GM19099 (cell line): ENCODE results near the gene PCDH7.

Source experiments
- POLR2A ChIP-seq: IDR thresholded peaks from 3 replicates; pipeline ENCODE4 v1.6.1; 2011; ENCODE audit warnings: low read depth; ENCODE audit not compliant: insufficient read length; ENCODE audit errors: extremely low read depth

Gene PCDH7, protein sequence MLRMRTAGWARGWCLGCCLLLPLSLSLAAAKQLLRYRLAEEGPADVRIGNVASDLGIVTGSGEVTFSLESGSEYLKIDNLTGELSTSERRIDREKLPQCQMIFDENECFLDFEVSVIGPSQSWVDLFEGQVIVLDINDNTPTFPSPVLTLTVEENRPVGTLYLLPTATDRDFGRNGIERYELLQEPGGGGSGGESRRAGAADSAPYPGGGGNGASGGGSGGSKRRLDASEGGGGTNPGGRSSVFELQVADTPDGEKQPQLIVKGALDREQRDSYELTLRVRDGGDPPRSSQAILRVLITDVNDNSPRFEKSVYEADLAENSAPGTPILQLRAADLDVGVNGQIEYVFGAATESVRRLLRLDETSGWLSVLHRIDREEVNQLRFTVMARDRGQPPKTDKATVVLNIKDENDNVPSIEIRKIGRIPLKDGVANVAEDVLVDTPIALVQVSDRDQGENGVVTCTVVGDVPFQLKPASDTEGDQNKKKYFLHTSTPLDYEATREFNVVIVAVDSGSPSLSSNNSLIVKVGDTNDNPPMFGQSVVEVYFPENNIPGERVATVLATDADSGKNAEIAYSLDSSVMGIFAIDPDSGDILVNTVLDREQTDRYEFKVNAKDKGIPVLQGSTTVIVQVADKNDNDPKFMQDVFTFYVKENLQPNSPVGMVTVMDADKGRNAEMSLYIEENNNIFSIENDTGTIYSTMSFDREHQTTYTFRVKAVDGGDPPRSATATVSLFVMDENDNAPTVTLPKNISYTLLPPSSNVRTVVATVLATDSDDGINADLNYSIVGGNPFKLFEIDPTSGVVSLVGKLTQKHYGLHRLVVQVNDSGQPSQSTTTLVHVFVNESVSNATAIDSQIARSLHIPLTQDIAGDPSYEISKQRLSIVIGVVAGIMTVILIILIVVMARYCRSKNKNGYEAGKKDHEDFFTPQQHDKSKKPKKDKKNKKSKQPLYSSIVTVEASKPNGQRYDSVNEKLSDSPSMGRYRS (N-terminal part only)

DNA sequence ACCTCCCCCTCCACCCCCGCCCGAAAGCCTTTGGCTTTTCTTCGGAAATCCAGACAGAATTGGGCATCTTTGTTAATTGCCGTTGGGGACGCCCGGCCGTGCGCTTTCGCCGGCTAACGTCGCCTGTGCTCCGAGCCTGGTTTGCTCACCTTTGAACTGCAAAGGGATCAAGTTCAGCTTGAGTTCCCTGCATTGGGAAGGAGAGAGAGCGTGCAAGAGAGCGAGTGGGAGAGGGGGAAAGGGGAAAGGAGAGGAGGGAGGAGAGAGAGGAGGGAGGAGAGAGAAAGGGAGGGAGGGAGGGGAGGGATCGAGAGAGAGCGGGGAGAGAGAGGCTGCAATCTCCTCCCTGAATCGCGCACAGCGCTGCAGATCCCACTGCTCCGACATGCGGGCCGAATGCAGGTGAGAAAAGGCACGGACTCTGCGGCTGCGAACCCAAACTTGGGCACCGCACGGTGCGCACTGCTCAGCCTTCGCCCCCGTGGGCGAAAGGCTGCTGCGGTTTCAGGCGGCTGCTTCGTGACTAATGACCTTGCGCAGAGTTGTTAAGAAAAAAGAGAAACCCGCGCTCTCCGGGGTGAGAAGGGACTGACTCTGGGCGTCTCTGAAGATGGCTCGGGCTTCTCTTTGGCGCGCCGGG lies at the start of gene PCDH7:
TSS of gene PCDH7 (plus strand) at position 349 of the 640 bp plus-strand sequence. CDS start 1,054 bp downstream, outside the sequence.
- TF ChIP-seq POLR2A = no peak

- no peak for TF ChIP-seq POLR2A
These were observed 48.2 kb upstream of the PCDH7 start for GRCh38 chr4:30671926-30672448.

DNA sequence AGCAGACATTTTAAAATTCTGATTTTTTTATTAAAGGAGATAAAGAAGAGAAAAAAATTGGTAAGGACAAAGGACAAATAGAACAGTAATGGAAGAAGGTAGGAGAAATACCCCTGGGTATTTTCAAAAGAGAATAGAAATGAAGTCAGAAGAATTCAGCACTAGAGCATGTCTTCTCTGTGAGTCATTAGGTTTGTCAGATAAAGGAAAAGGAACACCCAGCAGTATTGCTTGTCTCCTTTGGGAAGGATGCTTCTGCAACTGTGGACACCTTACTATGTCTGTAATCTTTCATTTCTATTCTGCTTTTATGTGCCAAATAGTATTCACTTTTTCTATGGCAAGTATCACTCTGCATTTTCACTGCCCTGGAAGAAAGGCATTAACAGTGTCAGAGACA lies 24.0 kb upstream of the PCDH7 start:
- no peak for TF ChIP-seq POLR2A

DNA sequence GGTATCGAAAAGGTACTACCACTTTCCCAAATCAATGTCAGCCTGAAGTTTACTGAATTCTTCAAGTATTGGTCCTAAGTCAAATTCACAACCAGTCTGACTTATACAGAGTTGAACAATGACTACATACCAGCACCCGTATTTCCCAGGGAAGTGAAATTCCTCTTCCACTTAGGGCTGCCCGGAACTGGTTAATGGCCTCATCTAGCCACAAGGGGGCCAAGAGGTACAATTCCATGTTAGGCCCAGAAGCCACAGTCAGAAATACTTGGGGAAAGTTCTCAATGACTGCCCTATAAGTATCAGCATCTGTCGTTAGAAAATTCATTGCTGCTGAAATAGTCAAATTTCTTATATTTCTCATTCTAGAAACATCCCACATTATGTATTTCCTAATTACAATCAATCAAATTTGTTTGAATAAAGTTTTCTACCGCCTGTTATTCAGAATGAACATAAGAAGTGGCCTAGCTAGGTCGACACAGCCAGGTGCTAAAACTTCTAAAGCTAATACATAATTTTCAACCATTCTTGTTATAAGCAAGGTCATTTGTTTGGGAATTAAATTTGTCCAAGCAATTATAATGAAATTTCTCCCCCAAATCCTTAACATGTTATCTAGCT lies 5.6 kb upstream of the PCDH7 start:
- no peak for TF ChIP-seq POLR2A

GRCh38 chr4:30716158-30716557 lies 4.0 kb upstream of the PCDH7 start:
- no peak for TF ChIP-seq POLR2A

GRCh38 chr4:30716681-30717207 lies 3.4 kb upstream of the PCDH7 start:
- no peak for TF ChIP-seq POLR2A

- no peak for TF ChIP-seq POLR2A
These were observed 2.8 kb upstream of the PCDH7 start for GRCh38 chr4:30717208-30718020.

GRCh38 chr4:30718021-30718542 lies 2.1 kb upstream of the PCDH7 start:
- TF ChIP-seq POLR2A = no peak

DNA sequence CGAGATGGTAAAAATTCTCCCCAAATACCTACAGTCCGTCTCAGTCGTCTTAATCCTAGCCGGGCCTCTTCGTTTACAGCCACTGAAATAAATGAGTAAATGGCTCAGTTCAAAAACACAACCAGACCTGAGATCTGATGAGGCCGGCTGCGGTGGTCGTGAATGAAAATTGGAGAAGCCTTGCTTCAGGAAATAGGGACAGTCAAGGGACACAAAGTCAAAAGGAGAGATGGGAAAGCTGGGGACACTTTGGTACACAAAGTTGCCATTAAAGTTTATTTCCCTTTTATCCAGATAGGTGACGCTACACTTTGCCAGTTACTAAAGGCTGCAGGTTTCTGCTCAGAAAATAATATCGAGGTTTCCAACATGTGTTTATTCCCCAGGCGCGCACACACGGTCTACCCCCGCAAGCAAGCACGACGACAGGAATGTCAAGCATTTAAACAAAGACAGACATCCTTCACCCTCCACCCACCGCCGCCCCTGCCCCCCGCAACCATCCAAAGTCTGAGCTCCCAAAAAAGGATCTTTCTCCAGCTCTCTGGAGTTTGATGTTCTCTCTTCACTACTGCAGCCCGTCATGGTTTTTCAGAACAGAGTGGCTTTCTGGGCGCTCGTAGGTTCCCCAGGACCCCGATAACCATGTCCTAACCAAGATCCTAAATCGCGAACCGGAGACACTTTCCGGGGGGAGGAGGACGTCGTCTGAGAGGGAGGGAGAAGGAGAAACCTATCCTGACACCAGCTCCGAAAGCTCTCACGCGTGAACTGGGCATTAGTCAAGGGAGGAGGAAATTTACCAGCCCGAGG lies 1.3 kb upstream of the PCDH7 start:
- TF ChIP-seq POLR2A = no peak

DNA sequence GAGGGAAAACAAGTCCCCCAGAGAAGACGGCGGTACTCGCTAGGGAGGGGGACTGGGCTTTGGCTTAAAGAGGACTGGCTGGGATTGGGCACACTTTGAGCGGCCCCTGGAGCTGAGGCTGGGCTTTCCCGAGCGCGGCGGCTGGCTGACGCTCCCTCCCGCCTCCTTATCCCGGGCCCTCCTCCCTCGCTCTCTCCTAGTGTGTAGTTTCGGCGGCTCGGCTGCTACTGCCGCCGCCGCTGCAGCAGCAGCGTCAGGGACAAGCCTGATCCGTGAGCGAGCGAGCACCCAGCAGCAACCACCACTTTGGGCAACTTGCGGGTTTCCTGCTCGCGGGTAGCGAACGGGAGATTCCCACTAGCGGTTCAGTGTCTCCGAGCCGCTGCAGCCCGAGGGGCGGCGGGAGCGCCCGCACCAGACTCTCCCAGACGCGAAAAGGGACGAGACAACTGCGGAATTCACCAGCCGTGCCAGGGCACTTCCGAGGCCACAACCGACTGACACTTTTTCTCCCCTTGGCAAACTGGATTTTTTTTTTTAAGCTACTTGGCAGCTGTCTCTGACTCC lies 632 bp upstream of the PCDH7 start:
- no peak for TF ChIP-seq POLR2A

DNA sequence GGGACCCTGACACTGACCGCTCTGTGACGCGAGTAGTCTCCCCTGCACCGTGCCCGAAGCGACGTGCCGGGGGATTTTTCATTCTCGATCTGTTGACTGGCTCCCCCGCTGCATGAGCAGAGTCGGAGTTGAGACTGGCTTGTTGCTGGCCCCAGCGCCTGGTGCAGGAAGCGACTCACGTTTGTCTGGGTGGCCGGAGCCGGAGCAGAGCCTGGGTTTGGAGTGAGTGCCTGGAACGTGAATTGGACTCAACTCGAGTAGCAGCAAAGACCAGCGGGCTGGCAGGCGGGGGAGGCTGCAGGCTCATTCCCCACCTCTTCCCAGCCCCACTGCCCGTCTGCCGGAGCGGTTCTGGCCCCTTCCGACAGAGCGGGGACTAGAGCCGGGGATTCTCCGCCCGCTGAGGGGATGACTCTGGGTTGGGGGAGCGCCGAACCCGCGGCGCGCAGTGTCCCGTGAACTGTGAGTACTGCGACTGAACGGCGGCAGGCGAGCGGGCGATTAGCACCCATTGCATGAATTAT lies 554 bp downstream of the PCDH7 start:
- TF ChIP-seq POLR2A = no peak
